ENCODE measurements around the gene TP53I11. TPM values are rescaled to one million over a fixed set of nuclear protein-coding genes. Genes with fewer than 3 reads are reported as not detected.

TP53I11 gene, protein sequence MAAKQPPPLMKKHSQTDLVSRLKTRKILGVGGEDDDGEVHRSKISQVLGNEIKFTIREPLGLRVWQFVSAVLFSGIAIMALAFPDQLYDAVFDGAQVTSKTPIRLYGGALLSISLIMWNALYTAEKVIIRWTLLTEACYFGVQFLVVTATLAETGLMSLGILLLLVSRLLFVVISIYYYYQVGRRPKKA
- total RNA-seq = 0.64 and 12.0 TPM in 2 replicates

DNA sequence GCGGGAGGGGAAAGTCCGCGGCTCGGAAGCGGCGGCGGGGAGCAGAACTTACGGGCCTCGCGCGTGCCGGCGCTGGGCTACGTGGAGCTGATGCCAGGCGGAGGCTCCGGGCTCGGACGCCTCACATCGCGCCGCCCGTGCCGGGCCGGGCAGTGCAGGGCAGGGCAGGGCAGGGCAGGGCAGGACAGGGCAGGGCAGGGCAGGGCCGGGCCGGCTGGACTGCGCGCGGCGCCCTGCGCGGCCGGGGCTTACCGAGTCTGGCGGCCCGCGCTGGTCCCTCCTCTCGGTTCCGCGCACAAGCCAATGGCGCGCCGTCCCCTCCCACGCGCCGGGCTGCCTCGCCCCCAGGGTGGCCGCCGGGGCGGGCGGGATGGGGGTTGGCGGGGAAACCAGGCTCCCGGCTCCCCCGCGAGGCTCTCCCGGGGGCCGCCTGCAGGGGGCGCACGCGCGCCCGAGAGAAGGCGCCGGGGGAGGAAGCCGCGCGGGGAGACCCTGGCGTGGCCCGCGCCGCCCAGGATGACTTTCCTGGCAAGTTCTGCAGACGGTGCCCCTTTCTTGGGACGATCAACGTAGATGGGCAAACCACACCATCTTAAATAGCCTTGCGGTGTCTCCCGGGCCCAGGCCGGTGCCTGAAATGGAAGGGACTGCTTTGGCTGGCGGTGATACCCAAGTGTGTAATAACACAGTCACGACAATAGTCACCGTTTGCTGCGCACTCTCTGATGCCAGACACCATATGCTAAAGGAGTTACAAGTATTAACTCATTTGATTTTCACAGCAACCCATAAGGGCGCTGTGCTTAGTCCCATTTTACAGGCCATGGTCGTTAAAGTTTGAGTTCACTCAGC lies at the start of gene TP53I11:
Gene TP53I11, minus strand, starts transcription at position 259 of the 852 bp plus-strand sequence. CDS start 12,548 bp downstream, outside the sequence.

Other genes with a start within 250 kb of the TP53I11 start
- gene TSPAN18, start 223.9 kb downstream of the TP53I11 start, total RNA-seq = 0.72 TPM in 1 of 2 replicates, not detected in the other
- gene PRDM11, start 195.8 kb upstream of the TP53I11 start, total RNA-seq = 6.2 and 6.7 TPM in 2 replicates